T follicular helper cell (primary cell): Measurements from ENCODE around the gene GMDS.

ENCODE experiments used
- DNase-seq: peaks from one replicate; pipeline ENCODE4 v3.0.0-alpha.2; 2020; ENCODE audit warnings: low read depth

GMDS gene

DNA sequence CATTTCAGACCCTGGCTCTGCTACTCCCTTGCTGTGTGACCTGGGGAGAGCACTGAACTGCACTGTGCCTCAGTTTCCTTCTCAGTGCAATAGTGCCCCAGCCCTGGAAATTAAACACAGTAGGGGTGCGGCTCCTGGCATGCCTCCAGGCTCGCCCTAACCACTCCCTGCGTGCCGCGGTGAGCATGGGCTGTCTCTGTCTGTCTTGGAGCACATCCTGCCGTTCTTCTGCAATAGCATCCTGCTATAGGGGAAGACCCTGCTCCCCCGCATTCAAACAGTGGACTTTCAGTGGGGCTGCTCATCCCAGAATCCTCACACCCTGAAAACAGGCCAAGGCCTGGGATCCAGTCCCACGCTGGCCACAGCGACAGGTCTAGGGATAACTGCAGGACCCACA, 506.2 kb downstream of the GMDS start:
- no peak for DNase-seq

GRCh38 chr6:1738558-1739081, 506.8 kb downstream of the GMDS start:
- no peak for DNase-seq

DNA sequence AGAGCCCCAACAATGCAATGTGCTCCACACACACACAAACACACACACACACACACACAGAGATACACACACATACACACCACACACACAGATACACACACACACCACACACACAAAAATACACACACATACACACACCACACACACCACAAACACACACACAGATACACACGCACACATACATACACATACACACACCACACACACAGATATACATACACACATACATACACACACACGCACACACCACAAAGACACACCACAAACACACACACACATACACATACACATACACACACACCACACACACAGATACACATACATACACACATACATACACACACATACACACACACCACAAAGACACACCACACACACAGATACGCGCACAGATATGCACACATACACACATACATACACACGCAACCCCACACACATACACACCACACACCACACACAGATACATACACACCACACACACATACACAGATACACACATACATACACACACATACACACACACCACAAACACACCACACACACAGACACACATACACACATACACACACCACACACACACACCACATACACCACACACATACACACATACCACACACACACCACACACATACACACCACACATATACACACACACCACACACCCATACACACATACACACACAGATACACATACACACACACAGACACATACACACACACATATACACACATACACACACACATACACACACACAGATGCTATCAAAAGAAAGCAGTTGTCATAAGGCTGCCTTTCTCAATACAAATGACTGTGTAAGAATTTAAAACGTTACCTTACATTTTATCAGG, 507.7 kb downstream of the GMDS start:
- no peak for DNase-seq

GRCh38 chr6:1736346-1737105, 508.9 kb downstream of the GMDS start:
- DNase-seq, result no peak

GRCh38 chr6:1735239-1735803, 510.1 kb downstream of the GMDS start:
- no peak for DNase-seq

DNA sequence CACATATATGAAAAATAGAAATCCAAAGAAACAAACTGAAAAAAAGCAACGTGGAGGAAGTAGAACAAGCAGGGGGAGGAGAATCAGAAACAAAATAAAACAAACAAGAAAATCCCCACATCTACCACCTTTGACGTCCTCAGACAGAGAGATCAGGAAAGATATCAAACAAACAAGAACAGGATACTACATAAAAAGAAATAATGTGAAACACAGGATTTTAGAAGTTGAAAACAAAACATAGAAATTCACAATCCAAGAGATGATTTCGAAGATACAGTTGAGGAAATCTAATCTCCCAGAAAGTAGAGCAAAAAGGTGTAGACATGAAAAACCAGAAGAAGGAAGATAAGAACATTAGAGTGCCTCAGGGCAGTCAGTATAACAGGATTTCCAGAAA, 514.5 kb downstream of the GMDS start:
- no peak for DNase-seq

DNA sequence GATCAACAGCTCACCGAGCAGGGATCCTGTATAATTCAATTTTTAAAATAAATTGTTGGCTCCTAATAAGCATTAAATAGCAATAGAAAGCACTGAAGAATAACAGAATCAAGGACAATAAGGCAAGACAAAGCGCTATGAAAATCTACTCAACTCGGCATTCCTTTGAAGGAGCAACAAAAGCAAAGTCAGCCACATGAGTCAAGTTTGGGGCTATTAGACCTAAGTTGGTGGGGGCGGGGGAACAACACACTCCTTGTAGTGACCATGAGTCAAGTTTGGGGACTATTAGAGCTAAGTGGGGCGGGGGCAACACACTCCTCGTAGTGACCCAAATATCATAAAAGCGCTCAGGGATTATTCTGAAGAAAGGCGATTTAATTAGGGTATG, 515.7 kb downstream of the GMDS start:
- no peak for DNase-seq

DNA sequence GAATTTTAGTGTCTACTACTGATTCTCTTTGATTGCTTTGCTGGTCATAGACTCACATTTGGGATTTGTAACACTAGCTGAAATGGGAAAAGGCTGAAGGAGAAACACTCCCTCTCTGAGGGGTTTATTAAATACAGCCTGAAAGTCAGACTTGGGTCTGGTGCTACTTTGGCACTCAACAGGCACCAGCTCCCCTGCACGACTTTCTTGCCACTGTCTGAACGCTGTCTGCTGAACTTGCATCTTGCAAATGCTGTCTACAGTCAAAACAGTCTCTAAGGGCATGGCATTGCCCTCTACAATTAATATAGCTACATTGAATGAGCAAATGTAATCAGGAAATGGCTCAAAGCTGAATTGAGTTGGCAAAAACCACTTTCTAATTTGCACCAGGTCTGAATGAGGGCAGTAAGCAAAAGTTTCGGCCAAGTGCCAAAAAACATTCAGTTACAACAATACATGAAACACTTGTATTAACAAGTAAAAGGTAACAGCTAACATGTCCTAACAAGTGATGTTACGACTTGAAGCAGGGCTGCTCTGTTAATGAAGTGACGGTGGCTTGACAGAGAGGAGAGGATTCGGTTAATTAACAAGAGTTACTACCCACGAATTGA, 516.2 kb downstream of the GMDS start:
- DNase-seq, result no peak

- DNase-seq, result no peak
Measured at GRCh38 chr6:1726341-1726768, 519.0 kb downstream of the GMDS start.

- DNase-seq, result no peak
Measured at GRCh38 chr6:1724616-1725015, 520.8 kb downstream of the GMDS start.

DNA sequence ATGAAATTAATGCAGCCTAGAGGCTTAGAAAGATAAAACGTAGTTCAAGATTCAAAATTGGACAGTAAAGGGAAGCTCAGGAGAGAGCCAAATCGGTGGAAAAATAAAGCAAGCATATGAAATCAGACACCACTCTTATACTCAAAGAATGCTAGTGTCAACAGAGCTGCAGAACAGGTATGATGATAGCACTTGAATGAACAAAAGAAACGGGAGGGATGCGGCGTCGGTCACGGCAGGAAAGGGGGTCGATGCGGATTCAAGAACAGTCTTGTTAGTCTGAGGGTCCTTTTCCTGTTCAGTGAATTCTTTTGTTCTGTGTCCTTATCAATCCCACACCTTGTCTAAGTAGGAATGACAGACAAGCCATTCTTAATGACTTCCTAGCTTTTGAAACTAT, 521.3 kb downstream of the GMDS start:
- no peak for DNase-seq

GRCh38 chr6:1722801-1723200, 522.6 kb downstream of the GMDS start:
- no peak for DNase-seq

DNA sequence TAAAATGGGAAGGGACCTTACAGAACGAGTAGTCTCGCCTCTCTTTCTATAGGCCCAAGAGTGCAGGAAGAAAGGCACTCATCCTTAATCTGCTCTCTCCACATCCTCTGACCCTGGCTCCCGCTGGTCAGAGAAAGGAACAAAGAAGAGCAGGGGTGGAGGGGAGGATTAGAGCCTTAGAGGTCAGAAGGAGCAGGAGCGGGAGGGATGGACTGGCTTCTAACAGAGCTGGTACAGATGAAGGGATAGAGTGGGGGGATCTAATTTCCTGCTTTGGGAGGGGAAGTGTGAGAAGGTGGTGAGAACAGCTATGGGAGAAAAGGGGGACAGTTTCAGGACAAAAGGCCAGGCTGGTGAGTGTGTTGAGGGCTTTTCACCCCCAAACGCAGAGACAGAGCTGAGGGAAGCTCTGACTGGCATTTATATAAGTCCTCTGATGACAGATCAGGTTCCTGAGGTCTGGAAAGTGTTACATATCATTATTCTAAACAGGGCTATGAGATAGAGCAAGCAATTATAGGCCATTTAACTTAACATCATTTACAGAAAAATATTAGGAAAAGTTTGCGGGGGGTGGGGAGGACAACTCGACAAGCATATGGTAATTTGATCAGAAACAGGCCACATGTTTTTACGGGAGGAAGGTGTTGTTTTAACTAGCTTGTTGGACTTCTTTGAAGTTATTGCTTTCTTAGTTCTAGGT, 524.6 kb downstream of the GMDS start:
- no peak for DNase-seq

GRCh38 chr6:1719922-1720321, 525.5 kb downstream of the GMDS start:
- DNase-seq, result no peak

DNA sequence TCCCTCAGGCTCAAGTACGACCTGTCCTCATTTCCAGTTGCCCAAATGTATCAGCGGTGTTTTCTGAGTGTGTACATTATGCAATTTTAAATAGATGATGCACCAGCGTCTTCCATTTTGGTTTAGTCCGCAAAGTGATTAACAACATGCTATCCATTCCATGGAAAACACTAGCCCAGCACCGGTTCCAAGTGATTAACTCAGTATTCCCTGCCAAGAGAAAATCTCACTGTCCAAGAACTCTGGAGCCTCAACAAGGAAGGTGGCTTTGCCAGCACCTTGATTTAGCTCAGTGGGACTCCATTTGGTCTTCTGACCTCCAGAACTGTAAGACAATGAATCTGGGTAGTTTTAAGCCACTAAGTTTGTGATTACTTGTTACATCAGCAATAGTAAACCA, 528.5 kb downstream of the GMDS start:
- no peak for DNase-seq

GRCh38 chr6:1716396-1716795, 529.0 kb downstream of the GMDS start:
- no peak for DNase-seq

DNA sequence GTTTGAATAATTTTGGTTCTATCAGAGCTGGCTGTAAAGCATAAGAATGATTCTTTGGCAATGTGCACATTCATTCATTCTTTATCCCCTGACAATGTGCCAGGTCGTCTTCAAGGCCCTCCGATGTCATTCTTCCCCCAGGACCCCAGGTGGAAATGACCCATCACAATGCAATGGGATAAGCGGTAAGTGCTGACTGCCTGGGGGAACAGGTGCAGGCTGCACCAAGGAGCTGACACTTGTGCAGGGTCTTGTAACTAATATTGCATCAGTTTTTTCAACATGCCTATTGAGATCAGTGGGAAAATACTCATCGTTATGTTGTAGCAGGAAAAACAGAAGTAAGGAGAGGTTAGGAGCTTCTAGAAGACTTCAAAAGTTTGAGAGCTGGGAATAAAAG, 530.1 kb downstream of the GMDS start:
- no peak for DNase-seq

DNA sequence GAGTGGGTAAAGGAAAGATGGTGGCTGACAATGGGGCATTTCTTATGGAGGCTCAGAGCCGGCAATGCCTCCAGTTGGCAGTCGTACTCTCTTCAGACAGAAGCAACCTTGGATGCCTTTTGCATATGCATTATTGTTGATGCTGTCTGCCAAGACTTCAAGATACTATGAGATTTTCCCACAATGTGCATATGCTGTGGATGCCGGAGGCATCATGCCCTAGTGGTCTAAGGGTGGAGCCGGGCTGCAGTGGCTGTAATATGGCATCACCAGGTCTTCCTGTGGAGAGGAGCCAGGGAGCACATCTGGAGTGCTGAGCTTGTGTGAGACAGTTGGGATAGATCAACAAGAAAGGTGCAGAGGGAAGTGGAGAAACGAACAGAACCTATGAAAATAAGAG, 530.8 kb downstream of the GMDS start:
- no peak for DNase-seq

- DNase-seq, result no peak
Measured at GRCh38 chr6:1713016-1713600, 532.3 kb downstream of the GMDS start.

DNA sequence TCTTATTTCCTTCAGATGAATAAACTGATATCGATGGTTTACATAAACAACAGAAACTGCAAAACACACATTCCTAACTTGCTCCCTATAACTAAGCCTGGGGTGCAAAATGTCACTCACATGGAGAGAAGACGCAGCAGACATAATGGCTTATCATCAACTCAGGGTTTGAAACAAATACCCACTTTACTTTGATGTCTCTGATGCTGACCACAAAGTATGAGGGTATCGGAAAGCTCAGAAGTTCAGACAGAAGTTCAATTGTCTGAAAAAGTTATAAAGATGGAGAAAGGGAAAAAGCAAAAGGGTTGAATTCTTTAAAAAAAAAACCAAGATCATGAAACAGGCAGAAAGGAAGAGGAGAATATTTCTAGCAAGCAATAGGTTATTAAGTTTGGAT, 533.0 kb downstream of the GMDS start:
- no peak for DNase-seq

DNA sequence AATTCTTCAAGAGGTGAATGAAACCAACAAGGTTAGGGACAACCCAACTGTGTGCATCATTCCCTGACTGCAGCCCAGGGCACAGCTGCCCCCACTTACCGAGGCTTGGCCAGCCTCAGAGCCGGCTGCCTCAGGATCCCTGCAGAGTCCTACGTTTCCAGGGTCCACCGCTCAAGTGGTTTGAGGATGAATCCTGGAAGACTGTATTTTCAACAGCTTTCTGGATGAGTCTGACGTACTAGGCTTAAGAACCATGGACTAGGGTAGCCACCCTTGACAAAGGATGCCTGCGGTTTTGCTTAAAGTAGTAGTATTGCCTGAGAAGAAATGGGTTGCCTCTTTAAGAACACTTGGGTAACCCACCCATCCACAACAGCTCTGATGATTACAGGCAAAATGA, 534.3 kb downstream of the GMDS start:
- no peak for DNase-seq
